Immature natural killer cell (primary cell): ENCODE data around the gene SAXO2. TPM values are rescaled to one million over a fixed set of nuclear protein-coding genes. Genes with fewer than 3 reads are reported as not detected.
"Not testable (repeated sequence)": the region's sequence is repeated elsewhere in the genome, so short reads cannot be mapped to it uniquely, and the experiment has no call there.

Experiments
- DNase-seq, 3 donors: peaks; one replicate each; pipeline ENCODE4 v3.0.0; 2022; ENCODE audit warnings: mixed read lengths in 1 of 3
- H3K27ac Mint-ChIP-seq, 6 donors: one replicate each; pipeline ENCODE4 v1.8.0; 2020; ENCODE audit warnings: mixed read lengths in 6 of 6, mild to moderate bottlenecking in 5 of 6, inconsistent platforms in 4 of 6, moderate library complexity in 3 of 6
- H3K27me3 Mint-ChIP-seq, 3 donors: one replicate each; pipeline ENCODE4 v1.8.0; 2020 to 2021; ENCODE audit warnings: low read depth in 3 of 3, mild to moderate bottlenecking in 3 of 3, mixed read lengths in 3 of 3, moderate library complexity in 3 of 3, inconsistent platforms in 1 of 3
- H3K36me3 Mint-ChIP-seq, 3 donors: one replicate each; pipeline ENCODE4 v1.8.0; 2020; ENCODE audit warnings: mixed read lengths in 3 of 3, inconsistent platforms in 2 of 3, mild to moderate bottlenecking in 2 of 3
- H3K4me1 Mint-ChIP-seq, 2 donors: one replicate each; pipeline ENCODE4 v1.8.0; 2020; ENCODE audit warnings: inconsistent platforms in 2 of 2, mild to moderate bottlenecking in 2 of 2, mixed read lengths in 2 of 2, moderate library complexity in 1 of 2
- H3K4me3 Mint-ChIP-seq, 5 donors: one replicate each; pipeline ENCODE4 v1.8.0; 2020; ENCODE audit warnings: mild to moderate bottlenecking in 5 of 5, mixed read lengths in 5 of 5, inconsistent platforms in 3 of 5, moderate library complexity in 3 of 5
- H3K9me3 Mint-ChIP-seq, 6 donors: one replicate each; pipeline ENCODE4 v1.8.0; 2020; ENCODE audit warnings: mild to moderate bottlenecking in 6 of 6, mixed read lengths in 6 of 6, inconsistent platforms in 4 of 6, moderate library complexity in 3 of 6
- polyA plus RNA-seq, 3 donors: library from polyadenylated mRNA; unstranded; fragments of 300-500 nt; fragmentation: Illumina TruSeq; gene quantifications; one replicate each; pipeline ENCODE4 v1.2.3, GENCODE V29; 2021

The SAXO2 gene
- polyA plus RNA-seq, 3 donors from 2014 or later: 0.11 to 2.3 TPM; not detected in 1

DNA sequence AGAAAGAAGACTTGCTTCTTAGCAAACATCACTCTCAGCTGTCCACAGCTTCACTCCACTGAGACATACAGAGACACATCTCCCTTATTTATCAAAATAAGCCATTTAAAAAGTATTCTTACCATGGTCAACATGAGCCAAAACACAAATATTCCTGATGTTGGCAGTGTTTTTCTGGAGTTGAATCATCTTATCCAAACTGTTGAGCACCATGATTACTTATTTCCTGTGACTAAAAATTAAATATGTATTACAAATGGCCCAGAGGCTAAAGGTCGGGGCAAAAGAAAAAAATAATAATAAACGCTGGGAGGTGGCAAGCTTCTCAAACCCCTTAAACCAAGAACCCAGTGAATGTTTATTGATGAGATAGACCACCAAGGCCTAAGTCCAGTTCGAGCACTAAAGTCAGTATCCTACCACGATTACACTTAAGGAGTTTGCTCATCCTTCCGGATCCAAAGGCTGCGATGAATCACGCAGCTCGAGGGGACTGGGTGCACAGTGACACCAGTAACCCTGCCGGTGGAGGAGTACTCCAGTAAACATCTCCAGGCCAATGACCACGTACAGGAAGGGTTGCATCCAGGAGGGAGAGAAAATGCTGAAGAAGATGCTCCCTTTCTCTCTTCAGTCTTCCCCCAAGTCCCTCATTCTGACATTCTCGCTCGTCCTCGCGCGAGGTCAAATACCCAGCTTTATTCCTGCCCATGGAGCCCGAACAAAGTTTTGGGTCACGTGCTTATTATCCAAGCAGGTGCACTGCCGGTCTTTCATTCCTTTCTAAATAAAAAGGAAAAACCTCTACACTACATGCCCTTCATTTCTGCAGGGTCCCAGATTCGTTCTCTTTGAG is 824 bp upstream of the SAXO2 start:
- Mint-ChIP-seq H3K36me3 (peaks cover 8 to 16% (median 9%) of the 10 kb centered on the region in 3 donors), H3K4me1 (peaks cover 24 to 32% of the 10 kb centered on the region in 2 donors), H3K4me3 (peak overlapping the region; percentile 91 to 97 (median 95)), H3K27ac (peak overlapping the region; percentile 85 to 98 (median 91))
- DNase-seq: peak in 1 of 3 donors; percentile 9
- not testable (repeated sequence) for H3K27me3 Mint-ChIP-seq, H3K9me3 Mint-ChIP-seq

DNA sequence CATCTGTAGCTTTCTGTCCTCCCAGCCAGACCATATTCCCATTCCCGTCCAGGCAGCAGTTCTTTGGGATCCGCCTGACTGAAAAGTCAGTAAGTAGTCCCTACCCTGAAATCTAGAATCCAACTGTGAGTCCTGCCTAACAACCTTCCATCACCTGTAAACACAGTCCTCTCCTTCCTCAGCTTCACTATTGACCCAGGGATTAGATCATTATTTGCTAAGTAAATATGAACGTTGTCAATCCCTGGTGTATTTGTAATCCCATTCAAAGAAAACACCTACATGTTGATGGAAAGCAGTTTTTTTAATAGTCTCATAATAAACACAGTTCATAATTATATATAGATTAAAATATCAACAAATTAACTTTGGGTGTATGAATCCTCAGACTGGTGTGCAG is 732 bp downstream of the SAXO2 start:
- Mint-ChIP-seq H3K9me3 (no peaks in the 10 kb centered on the region), H3K27ac (peak overlapping the region; percentile 85 to 94 (median 92)), H3K27me3 (peaks cover 0 to 2% (median 0%) of the 10 kb centered on the region in 3 donors), H3K4me3 (peak overlapping the region; percentile 91 to 97 (median 95)), H3K36me3 (peaks cover 4 to 9% (median 4%) of the 10 kb centered on the region in 3 donors), H3K4me1 (peaks cover 24 to 32% of the 10 kb centered on the region in 2 donors)
- no peak for DNase-seq

DNA sequence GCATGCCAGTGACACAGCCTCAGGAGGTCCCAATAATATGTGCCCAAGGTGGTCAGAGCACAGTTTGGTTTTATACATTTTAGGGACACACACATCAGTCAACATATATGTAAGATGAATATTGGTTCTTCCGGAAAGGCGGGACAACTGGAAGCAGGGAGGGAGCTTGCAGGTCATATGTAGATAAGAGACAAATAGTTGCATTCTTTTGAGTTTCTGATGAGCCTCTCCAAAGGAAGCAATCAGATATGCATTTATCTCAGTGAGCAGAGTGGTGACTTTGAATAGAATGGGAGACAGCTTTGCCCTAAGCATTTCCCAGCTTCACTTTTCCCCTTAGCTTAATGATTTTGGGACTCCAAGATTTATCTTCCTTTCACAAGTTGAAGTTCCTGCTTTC is 4.5 kb downstream of the SAXO2 start:
- not testable (repeated sequence) for H3K4me3 Mint-ChIP-seq, H3K9me3 Mint-ChIP-seq, H3K27me3 Mint-ChIP-seq, H3K27ac Mint-ChIP-seq, DNase-seq, H3K36me3 Mint-ChIP-seq
- H3K4me1 Mint-ChIP-seq: peaks cover 10 to 13% of the 10 kb centered on the region in 2 donors

DNA sequence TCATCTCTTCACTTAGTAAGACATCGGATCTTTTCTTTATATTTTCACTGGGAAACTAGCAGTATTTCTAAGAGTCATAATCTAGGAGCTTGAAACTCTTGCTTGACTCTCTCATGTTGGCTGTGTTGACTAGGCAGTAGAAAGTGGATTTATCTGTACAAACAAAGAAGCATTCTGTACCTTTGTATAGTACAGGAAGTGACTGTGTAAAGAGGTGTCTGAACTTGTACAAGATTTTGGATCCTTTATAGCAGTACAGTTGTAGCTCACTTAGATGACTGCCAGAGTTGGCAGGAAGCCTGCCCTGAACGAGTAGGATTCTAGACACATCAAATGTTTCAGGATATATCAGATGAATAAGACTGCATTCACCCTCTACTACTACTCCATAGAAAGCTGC is 5.8 kb downstream of the SAXO2 start:
- not testable (repeated sequence) for H3K27ac Mint-ChIP-seq, H3K4me3 Mint-ChIP-seq, H3K9me3 Mint-ChIP-seq, H3K27me3 Mint-ChIP-seq, H3K36me3 Mint-ChIP-seq, DNase-seq, H3K4me1 Mint-ChIP-seq

DNA sequence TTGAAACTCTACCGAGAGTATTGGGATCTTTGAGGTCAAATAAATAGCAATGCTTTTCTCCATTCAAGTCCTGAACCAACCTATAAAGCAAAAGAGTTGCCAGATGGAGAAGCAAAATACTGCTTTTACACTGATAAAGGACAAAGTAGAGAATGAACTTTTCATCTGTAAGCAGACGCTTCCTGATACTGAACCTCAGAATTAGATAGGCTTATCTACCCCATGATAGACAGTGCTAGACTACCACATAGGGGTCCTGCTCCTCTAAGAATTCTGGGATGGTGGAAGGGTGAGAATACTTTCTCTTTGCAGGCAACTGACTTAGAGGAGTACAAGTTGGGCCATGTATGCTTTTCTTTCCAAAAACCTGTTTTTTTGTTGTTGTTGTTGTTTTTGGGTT is 9.5 kb downstream of the SAXO2 start:
- DNase-seq: no peak
- H3K4me1 Mint-ChIP-seq: no peaks in the 10 kb centered on the region

DNA sequence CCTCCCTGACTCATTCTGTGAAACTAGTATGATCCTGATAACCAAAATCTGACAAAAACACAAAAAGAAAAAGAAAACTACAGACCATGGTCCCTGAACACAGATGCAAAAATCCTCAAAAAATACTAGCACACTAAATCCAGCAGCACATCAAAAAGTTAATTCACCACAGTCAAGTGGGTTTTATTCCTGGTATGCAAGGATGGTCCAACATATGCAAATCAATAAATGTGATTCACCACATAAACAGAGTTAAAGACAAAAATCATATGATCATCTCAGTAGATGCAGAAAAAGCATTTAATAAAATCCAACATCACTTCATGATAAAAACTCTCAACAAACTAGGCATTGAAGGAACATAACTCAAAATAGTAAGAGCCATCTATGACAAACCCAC is 12.8 kb downstream of the SAXO2 start:
- H3K4me1 Mint-ChIP-seq: no peaks in the 10 kb centered on the region
- H3K27ac Mint-ChIP-seq: no peak overlapping the region
- no peak for DNase-seq
- H3K9me3 Mint-ChIP-seq: peaks cover 0 to 8% (median 2%) of the 10 kb centered on the region in 6 donors
- peaks cover 0 to 8% (median 2%) of the 10 kb centered on the region in 3 donors for H3K27me3 Mint-ChIP-seq
- no peak overlapping the region for H3K4me3 Mint-ChIP-seq
- H3K36me3 Mint-ChIP-seq: peaks cover 0 to 15% (median 4%) of the 10 kb centered on the region in 3 donors

More for the DNA sequence above, 9.5 kb downstream of the SAXO2 start:
- Mint-ChIP-seq H3K4me3 (no peak overlapping the region), H3K9me3 (peaks cover 0 to 8% (median 2%) of the 10 kb centered on the region in 6 donors), H3K36me3 (peaks cover 0 to 15% (median 4%) of the 10 kb centered on the region in 3 donors), H3K27ac (no peak overlapping the region), H3K27me3 (peaks cover 0 to 8% (median 2%) of the 10 kb centered on the region in 3 donors)

DNA sequence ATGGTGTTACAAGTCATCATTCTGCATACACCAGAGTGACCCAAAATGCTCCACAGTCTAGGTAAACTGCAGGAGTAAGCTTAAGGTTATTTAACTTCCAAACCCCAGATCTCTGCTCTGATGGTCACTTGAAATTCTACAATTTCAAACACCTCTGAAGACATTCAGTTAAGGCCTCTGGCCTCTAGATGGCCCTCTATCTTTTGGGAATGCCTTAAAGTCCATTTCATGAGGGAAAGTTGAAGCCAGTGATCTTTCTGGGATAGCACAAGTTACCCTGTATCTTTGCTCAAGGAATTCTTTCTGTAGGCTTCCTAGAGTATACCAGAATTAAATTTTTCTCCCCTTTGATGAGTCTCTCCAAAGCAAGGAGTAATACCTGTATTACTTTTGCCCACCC is 18.7 kb downstream of the SAXO2 start:
- H3K4me1 Mint-ChIP-seq, H3K36me3 Mint-ChIP-seq, DNase-seq, H3K27ac Mint-ChIP-seq, H3K4me3 Mint-ChIP-seq, H3K9me3 Mint-ChIP-seq, H3K27me3 Mint-ChIP-seq: not testable (repeated sequence)

DNA sequence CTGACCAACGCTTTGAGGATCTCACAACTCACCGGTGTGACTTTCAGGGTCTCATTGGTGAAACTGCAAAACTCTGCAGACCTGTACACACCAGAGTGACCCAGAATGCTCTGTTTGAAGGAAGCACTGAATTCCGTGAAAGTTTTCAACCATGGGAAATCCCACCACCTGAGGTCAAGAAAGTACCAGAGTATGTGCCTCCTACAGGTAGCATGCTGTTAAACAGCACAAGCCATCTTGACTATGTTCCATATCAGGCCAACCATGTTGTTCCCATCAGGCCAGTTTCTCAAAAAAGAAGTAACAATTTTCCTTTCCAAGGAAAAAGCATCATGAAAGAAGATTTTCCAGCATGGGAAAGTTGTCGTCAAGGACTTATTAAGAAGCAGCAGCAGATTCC is 19.8 kb downstream of the SAXO2 start:
- not testable (repeated sequence) for H3K4me1 Mint-ChIP-seq, DNase-seq, H3K27ac Mint-ChIP-seq, H3K36me3 Mint-ChIP-seq, H3K4me3 Mint-ChIP-seq, H3K27me3 Mint-ChIP-seq, H3K9me3 Mint-ChIP-seq

DNA sequence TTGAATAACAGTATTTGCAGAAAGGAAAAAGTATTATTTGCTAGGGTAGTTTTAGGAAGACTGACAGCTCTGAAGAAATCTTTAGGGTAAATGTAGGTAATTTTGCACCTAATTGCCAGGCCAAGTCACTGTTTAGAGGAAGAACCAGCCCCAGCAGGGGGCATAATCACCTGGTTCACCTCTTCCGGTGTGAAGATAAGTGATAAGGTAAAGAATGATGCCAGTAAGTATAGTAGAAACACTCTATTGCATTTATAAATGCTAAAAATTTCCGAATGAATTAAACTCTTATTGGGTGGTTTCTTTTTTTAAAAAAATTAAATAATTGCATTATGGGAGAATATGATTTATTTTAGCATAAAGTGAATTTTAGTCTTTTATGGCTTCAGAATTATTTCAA is 21.8 kb downstream of the SAXO2 start:
- not testable (repeated sequence) for DNase-seq, H3K27me3 Mint-ChIP-seq, H3K27ac Mint-ChIP-seq, H3K4me1 Mint-ChIP-seq, H3K4me3 Mint-ChIP-seq, H3K36me3 Mint-ChIP-seq, H3K9me3 Mint-ChIP-seq

DNA sequence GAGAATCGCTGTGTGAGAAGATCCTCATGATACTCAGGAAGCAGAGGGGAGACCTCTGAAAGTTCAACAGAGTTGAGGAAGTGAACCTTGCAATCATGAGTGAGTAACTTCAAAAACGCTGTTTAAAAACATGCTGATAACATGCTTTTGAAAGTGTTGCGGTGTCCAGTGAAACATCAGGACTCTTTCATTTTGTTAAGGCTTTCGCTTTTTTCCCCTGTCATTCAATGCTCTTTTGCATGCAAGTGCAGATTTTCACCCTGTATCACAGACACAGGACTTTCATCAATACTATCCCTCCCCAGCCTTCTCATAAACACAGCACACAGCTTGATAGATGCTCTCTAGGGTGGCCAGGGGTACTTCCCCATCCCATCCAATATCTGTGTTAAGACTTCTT is 23.9 kb downstream of the SAXO2 start:
- H3K27ac Mint-ChIP-seq, H3K4me3 Mint-ChIP-seq, H3K36me3 Mint-ChIP-seq, H3K27me3 Mint-ChIP-seq, DNase-seq, H3K9me3 Mint-ChIP-seq, H3K4me1 Mint-ChIP-seq: not testable (repeated sequence)

DNA sequence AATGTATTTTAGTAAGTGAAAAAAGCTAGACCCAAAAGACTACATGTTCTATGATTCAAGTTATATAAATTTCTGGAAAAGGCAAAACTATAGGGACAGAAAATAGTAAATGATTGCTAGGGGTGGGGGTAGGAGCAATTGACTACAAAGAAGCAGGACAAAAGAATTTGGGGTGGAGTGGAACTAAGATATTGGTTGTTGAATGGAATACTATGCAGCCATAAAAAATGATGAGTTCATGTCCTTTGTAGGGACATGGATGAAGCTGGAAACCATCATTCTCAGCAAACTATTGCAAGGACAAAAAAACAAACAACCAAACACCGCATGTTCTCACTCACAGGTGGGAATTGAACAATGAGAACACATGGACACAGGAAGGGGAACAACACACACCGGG is 25.6 kb downstream of the SAXO2 start:
- not testable (repeated sequence) for H3K36me3 Mint-ChIP-seq, H3K4me3 Mint-ChIP-seq, H3K9me3 Mint-ChIP-seq, H3K27me3 Mint-ChIP-seq, H3K27ac Mint-ChIP-seq, DNase-seq, H3K4me1 Mint-ChIP-seq

DNA sequence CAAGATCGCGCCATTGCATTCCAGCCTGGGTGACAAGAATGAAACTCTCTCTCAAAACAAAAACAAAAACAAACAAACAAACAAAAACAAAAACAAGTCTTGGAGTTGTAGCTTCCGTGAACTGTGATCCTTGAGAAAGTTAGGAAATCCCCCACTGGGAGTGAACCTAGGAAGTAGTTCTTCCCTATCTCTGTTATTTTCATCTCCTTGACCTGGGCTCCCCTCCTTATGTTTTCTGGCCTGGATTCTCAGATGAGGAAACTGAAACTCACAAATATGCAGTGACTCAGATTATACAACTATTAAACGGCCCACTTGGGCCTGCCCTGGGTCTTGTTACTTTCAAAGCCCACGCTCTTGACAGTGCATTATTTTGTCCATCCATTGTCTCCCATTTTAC is 29.7 kb downstream of the SAXO2 start:
- peaks cover under 1 to 3% of the 10 kb centered on the region in 2 donors for H3K4me1 Mint-ChIP-seq
- H3K9me3 Mint-ChIP-seq: peaks cover 0 to 2% (median 0%) of the 10 kb centered on the region in 6 donors

DNA sequence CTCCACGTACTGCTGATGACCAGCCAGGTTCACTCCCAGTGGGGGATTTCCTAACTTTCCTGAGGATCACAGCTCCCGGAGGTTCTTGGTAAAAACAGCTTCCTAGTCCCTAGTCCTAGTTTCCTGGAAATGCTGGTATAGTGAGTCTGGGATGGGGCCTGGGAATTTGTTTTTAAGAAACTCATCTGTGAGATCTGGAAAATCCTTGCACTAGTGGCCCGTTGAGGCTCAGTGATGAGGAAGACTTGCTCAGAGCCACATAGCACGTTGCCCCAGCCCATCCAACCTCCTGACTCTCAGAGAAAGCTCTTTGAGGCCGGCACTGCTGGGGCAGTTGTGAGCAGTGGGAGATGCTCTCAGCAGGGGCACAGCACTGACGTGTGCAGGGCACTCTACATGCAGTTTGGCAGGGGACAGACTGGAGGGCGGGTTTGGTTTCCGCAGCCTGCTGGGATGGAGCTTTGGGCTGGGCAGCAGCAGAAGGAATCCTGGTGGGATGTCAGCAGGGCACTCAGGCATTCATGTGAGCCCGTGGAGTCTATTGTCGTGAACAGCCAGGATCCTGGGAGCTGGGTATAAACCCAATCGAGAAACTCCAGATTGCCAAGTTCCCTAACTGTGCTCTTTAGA is 31.6 kb downstream of the SAXO2 start:
- Mint-ChIP-seq H3K27ac (no peak overlapping the region), H3K9me3 (no peaks in the 10 kb centered on the region), H3K27me3 (peaks cover 0 to 6% (median 0%) of the 10 kb centered on the region in 3 donors), H3K36me3 (no peaks in the 10 kb centered on the region), H3K4me3 (no peak overlapping the region), H3K4me1 (peaks cover 15% of the 10 kb centered on the region in 2 donors)
- no peak for DNase-seq

More for the DNA sequence above, 29.7 kb downstream of the SAXO2 start:
- no peak for DNase-seq
- Mint-ChIP-seq H3K27ac (no peak overlapping the region), H3K27me3 (peaks cover 0 to 5% (median 2%) of the 10 kb centered on the region in 3 donors), H3K36me3 (no peaks in the 10 kb centered on the region), H3K4me3 (no peak overlapping the region)

DNA sequence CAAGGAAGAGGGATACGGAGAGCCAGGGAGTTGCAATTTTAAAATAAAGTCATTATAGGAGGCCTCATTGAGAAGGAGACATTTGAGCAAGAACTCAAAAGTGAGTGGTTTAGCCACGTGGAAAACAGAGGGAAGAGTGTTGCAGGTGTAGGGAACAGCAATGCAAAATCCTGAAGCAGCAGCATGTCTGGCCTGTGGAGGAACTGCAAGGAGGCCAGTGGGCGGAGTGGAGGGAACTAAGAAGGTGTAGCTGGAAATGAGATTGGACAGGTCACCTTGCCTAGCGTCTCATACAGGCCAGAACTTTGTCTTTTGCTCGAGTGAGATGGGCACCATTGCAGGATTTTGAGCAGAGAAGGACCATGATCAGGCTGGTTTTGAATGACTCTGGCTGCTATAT is 34.9 kb downstream of the SAXO2 start:
- Mint-ChIP-seq H3K4me3 (peak overlapping the region; percentile 8 to 49 (median 39)), H3K27ac (peak overlapping the region; percentile 24 to 84 (median 73)), H3K27me3 (peaks cover 0 to 6% (median 0%) of the 10 kb centered on the region in 3 donors), H3K36me3 (no peaks in the 10 kb centered on the region), H3K9me3 (no peaks in the 10 kb centered on the region), H3K4me1 (peaks cover 15% of the 10 kb centered on the region in 2 donors)
- DNase-seq: no peak
